Natural killer cell treated with Interleukin-12 subunit alpha and Interleukin-12 subunit beta and Interleukin-15 and Interleukin-18, amount 100 ng/mL, for 72 hours (primary cell): ENCODE data around the gene RBP5. TPM values are rescaled to one million over a fixed set of nuclear protein-coding genes. Genes with fewer than 3 reads are reported as not detected.

Experiments
- ATAC-seq, 2 donors: fragments of 150-1000 bp; cut with Tn5 transposase in 1 of 2; sonication (Bioruptor Pico), chemical (Tn5 transposase) in 1 of 2; 2 replicates each; pipeline ENCODE4 v1.10.0; 2021
- DNase-seq: peaks from one replicate; pipeline ENCODE4 v3.0.0; 2022; ENCODE audit warnings: low spot score
- H3K27ac Mint-ChIP-seq, 2 donors: 1 replicate in 1 of 2; 2 replicates in 1 of 2; pipeline ENCODE4 v1.8.0; 2022; ENCODE audit warnings: mixed read lengths in 2 of 2, mild to moderate bottlenecking in 1 of 2, moderate library complexity in 1 of 2
- H3K27me3 Mint-ChIP-seq, 2 donors: 1 replicate in 1 of 2; 2 replicates in 1 of 2; pipeline ENCODE4 v1.8.0; 2022; ENCODE audit warnings: mixed read lengths in 2 of 2
- H3K36me3 Mint-ChIP-seq: one replicate; pipeline ENCODE4 v1.8.0; 2022; ENCODE audit warnings: mixed read lengths
- H3K4me1 Mint-ChIP-seq, 2 donors: 1 replicate in 1 of 2; 2 replicates in 1 of 2; pipeline ENCODE4 v1.8.0; 2022; ENCODE audit warnings: low read depth in 2 of 2, mixed read lengths in 2 of 2, mild to moderate bottlenecking in 1 of 2
- H3K4me3 Mint-ChIP-seq: one replicate; pipeline ENCODE4 v1.8.0; 2022; ENCODE audit warnings: mixed read lengths
- H3K9me3 Mint-ChIP-seq: 2 replicates; pipeline ENCODE4 v1.8.0; 2022; ENCODE audit warnings: mixed read lengths
- total RNA-seq, 2 donors: library from RNA; stranded (reverse); gene quantifications; one replicate each; pipeline ENCODE4 v1.2.3, GENCODE V29; 2022

RBP5 gene
- total RNA-seq, 2 donors from 2014 or later: not detected

- ATAC-seq: no peak
- Mint-ChIP-seq H3K27ac (no peak overlapping the region), H3K27me3 (peaks cover 6 to 33% of the 10 kb centered on the region in 2 donors), H3K36me3 (no peaks in the 10 kb centered on the region), H3K4me3 (no peak overlapping the region), H3K9me3 (no peaks in the 10 kb centered on the region), H3K4me1 (peaks cover 12 to 14% of the 10 kb centered on the region in 2 donors)
- DNase-seq: no peak
These were observed 52.2 kb downstream of the RBP5 start for GRCh38 chr12:7076493-7076892.

GRCh38 chr12:7075939-7076338 is 52.8 kb downstream of the RBP5 start:
- DNase-seq (no peak), ATAC-seq (no peak)
- no peaks in the 10 kb centered on the region for H3K9me3 Mint-ChIP-seq
- H3K27ac Mint-ChIP-seq: peak overlapping the region; percentile 44 to 51
- H3K4me3 Mint-ChIP-seq: no peak overlapping the region
- H3K27me3 Mint-ChIP-seq: peaks cover 6 to 33% of the 10 kb centered on the region in 2 donors
- H3K4me1 Mint-ChIP-seq: peaks cover 12 to 14% of the 10 kb centered on the region in 2 donors
- H3K36me3 Mint-ChIP-seq: no peaks in the 10 kb centered on the region

- DNase-seq (no peak), ATAC-seq (peak in 1 of 2 donors; percentile 56)
- Mint-ChIP-seq H3K36me3 (no peaks in the 10 kb centered on the region), H3K9me3 (no peaks in the 10 kb centered on the region), H3K4me3 (no peak overlapping the region), H3K4me1 (peaks cover 12 to 14% of the 10 kb centered on the region in 2 donors), H3K27ac (peak overlapping the region; percentile 44 to 51), H3K27me3 (peaks cover 6 to 33% of the 10 kb centered on the region in 2 donors)
These were observed 53.2 kb downstream of the RBP5 start for GRCh38 chr12:7075518-7075917.

- ATAC-seq (no peak), DNase-seq (no peak)
- peaks cover 12 to 14% of the 10 kb centered on the region in 2 donors for H3K4me1 Mint-ChIP-seq
- H3K4me3 Mint-ChIP-seq: no peak overlapping the region
- H3K9me3 Mint-ChIP-seq: no peaks in the 10 kb centered on the region
- no peak overlapping the region for H3K27ac Mint-ChIP-seq
- H3K27me3 Mint-ChIP-seq: peaks cover 6 to 33% of the 10 kb centered on the region in 2 donors
- H3K36me3 Mint-ChIP-seq: no peaks in the 10 kb centered on the region
These were observed 54.7 kb downstream of the RBP5 start for GRCh38 chr12:7073946-7074345.

Other genes starting within 250 kb of the RBP5 start
- 1 to 10 TPM; 3.2 to 7.1 TPM for gene LRRC23, start 224.1 kb downstream of the RBP5 start, total RNA-seq
- gene ENO2, start 214.3 kb downstream of the RBP5 start, total RNA-seq: 100 to 1,000 TPM; 151 to 158 TPM
- 10 to 100 TPM; 36.5 to 62.2 TPM for gene ATN1, start 200.9 kb downstream of the RBP5 start, total RNA-seq
- gene RNU7-1, start 185.1 kb downstream of the RBP5 start, total RNA-seq: not detected
- gene C12orf57, start 184.9 kb downstream of the RBP5 start, total RNA-seq: 100 to 1,000 TPM in 1 of 2 donors, 10 to 100 TPM in 1; 89.7 to 106 TPM
- gene PTPN6, start 177.5 kb downstream of the RBP5 start, total RNA-seq: 100 to 1,000 TPM in 1 of 2 donors, 10 to 100 TPM in 1; 71.6 to 131 TPM
- gene PHB2, start 158.2 kb downstream of the RBP5 start, total RNA-seq: 100 to 1,000 TPM; 227 to 350 TPM
- gene EMG1, start 158.0 kb downstream of the RBP5 start, total RNA-seq: 100 to 1,000 TPM in 1 of 2 donors, 10 to 100 TPM in 1; 74.9 to 141 TPM
- 10 to 100 TPM; 25.4 to 31.9 TPM for gene LPCAT3, start 110.4 kb downstream of the RBP5 start, total RNA-seq
- 1 to 10 TPM; 1.3 to 4.3 TPM for gene C1S, start 68.2 kb downstream of the RBP5 start, total RNA-seq
- gene C1R, start 36.4 kb downstream of the RBP5 start, total RNA-seq: 1 to 10 TPM; 1.6 to 1.7 TPM
- 10 to 100 TPM; 24.8 to 29.1 TPM for gene C1RL, start 19.7 kb downstream of the RBP5 start, total RNA-seq
- 10 to 100 TPM; 36.3 to 40.0 TPM for gene CLSTN3, start 1.5 kb upstream of the RBP5 start, total RNA-seq
- gene PEX5, start 60.8 kb upstream of the RBP5 start, total RNA-seq: 10 to 100 TPM; 24.0 to 42.8 TPM
- not detected for gene ACSM4, start 175.2 kb upstream of the RBP5 start, total RNA-seq